ENCODE data around the gene EIF5. TPM values are rescaled to one million over a fixed set of nuclear protein-coding genes. Genes with fewer than 3 reads are reported as not detected.
A peak's percentile ranks its signal among the peaks of the same experiment; 100 is the strongest.

The EIF5 gene
- total and polyA plus RNA-seq, 4 donors, result 120 to 239 (median 171) TPM

DNA sequence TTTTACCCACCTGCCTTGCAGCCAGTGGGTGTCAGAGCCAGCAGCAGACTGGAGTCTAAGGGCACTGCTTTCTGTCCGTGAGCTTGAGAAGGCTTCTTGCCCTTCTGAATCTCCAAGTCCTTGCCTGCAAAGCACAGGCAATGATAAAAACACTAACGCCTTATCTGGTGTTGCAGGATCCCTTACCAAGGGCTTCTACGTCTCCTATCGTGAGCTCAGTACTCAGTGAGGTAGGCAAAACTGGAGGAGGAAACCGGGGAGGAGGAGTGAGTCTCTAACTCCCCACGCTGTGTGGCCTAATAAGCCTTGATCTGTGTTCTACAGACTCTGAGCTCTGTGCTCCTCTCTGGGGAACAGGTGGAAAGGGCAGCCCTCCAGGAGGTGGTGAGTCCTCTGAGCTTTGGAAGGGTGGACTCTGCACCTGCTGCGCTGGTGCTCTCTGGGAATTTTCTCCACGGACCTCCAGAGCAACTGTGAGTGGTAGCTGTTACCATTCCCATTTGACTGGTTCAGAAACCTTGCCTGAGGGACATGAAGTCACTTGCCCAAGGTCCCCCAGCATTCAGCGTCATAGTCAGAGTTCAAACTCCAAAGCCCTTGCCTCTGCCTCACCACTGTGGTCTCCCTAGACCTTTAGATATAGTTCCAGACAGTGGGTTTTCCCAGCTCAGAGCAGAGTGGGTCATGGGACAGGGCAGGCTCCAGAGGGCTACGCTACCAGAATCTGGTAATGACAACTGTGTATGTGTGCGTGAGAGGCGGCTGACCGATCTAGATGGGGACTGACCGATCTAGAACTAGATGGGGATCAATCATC, 44.2 kb downstream of the EIF5 start:
- no peak overlapping the region for H3K27ac ChIP-seq (ENCODE audit: low read depth, low read length)
- no peak for DNase-seq (ENCODE audit: low read depth in 4 of 6, low spot score in 6 of 6)
- no peaks in the 10 kb centered on the region for H3K9me3 ChIP-seq (ENCODE audit: control insufficient read depth, insufficient read depth, low read length)
- no peaks in the 10 kb centered on the region for H3K4me1 ChIP-seq (ENCODE audit: control insufficient read depth, insufficient read depth, low read length)
- no peak overlapping the region for H3K4me3 ChIP-seq (ENCODE audit: low read depth, low read length)
- H3K27me3 ChIP-seq (ENCODE audit: control insufficient read depth, insufficient read depth, low read length), result no peaks in the 10 kb centered on the region
- WGBS (ENCODE audit: insufficient coverage), result 81% methylated on average over 11 of the region's 14 CpGs
- no peaks in the 10 kb centered on the region for H3K36me3 ChIP-seq (ENCODE audit: control insufficient read depth, insufficient read depth, low read length)

DNA sequence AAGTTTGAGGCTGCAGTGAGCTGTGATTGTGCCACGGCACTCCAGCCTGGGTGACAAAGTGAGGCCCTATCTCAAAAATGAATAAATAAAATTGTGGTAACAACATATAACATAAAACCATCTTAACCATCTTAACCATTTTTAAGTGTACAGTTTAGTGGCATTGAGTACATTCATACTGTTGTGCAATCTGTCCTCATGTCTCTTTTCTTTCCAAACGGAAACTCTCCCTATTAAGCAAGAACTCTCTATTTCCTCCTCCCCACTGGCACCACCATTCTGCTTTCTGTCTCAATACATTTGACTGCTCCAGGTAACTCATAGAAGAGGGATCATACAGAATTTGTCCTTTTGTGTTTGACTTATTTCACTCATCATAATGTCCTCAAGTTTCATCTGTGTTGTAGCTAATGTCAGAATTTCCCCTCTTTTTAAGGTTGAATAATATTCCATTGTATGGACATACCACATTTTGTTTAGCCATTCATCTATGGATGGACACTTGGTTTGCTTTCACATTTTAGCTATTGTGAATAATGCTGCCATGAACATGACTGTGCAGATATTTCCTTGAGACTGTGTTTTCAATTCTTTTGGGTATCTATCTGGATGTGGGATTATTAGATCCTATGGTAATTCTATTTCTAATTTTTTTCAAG, 46.8 kb downstream of the EIF5 start:
- Histone ChIP-seq H3K4me1 (ENCODE audit: control insufficient read depth, insufficient read depth, low read length) (peaks cover 10% of the 10 kb centered on the region), H3K36me3 (ENCODE audit: control insufficient read depth, insufficient read depth, low read length) (no peaks in the 10 kb centered on the region), H3K27ac (ENCODE audit: low read depth, low read length) (no peak overlapping the region), H3K27me3 (ENCODE audit: control insufficient read depth, insufficient read depth, low read length) (no peaks in the 10 kb centered on the region), H3K9me3 (ENCODE audit: control insufficient read depth, insufficient read depth, low read length) (no peaks in the 10 kb centered on the region), H3K4me3 (ENCODE audit: low read depth, low read length) (no peak overlapping the region)
- WGBS (ENCODE audit: insufficient coverage), result no CpG with 5 or more reads among the region's 2 CpGs
- DNase-seq (ENCODE audit: low read depth in 4 of 6, low spot score in 6 of 6), result no peak

DNA sequence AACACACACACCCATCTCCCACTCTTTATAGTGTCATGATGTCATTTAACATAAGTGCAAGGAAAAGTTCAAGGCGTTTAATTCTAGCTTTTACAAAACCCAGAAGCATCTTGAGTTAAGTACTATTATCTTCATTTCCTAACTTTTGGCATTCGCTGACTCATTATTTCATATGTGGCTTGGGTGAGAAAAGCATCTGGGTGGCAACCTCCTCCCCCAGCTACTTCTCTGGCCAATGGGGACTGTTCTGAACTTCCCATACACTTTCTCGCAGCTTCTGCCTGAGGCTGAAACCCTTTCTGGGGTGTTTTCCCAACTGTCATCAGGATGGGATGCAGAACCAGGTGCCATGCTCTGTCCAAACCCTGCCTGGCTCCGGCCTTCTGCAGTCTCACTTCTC, 48.3 kb downstream of the EIF5 start:
- Histone ChIP-seq H3K27ac (ENCODE audit: low read depth, low read length) (no peak overlapping the region), H3K36me3 (ENCODE audit: control insufficient read depth, insufficient read depth, low read length) (no peaks in the 10 kb centered on the region), H3K4me1 (ENCODE audit: control insufficient read depth, insufficient read depth, low read length) (peaks cover 12% of the 10 kb centered on the region), H3K4me3 (ENCODE audit: low read depth, low read length) (no peak overlapping the region), H3K27me3 (ENCODE audit: control insufficient read depth, insufficient read depth, low read length) (no peaks in the 10 kb centered on the region), H3K9me3 (ENCODE audit: control insufficient read depth, insufficient read depth, low read length) (no peaks in the 10 kb centered on the region)
- WGBS (ENCODE audit: insufficient coverage), result 77% methylated on average over 2 of the region's 4 CpGs
- DNase-seq (ENCODE audit: low read depth in 4 of 6, low spot score in 6 of 6), result no peak

DNA sequence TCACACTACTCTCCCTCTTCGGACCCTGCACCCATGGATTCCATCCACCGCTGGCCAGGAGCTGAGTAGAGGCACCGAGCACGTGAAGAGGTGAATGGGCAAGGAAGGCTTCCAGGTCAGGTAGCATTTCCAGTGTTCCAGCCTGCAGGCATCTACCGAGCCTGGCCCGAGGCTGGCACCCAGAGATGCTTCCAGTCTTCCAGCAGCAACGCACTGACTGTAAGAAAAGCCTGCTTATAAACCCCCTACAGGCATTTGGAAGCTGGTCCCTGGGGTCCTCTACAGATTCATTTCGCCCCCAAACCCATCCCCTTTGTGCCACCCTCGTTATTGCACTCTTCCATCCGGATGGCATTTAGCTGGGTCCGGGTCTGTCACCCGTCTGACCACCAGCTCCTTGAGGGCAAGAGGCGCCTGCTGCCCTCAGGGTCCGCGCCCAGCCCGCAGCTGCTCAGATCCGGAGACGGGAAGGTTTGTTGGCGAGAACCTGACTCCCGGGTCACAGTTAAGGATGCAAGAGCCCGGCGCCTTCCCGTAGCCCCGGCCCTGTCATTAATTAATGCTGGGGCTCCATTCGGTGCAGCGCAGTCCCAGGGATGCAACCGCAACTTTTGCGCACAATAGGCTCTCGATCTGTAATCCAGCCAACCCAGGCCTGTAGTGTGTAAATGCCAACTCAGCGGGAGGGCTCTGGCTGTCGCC, 50.6 kb downstream of the EIF5 start:
- peak overlapping the region; percentile 76 for H3K4me3 ChIP-seq (ENCODE audit: low read depth, low read length)
- DNase-seq (ENCODE audit: low read depth in 4 of 6, low spot score in 6 of 6), result no peak
- no peaks in the 10 kb centered on the region for H3K27me3 ChIP-seq (ENCODE audit: control insufficient read depth, insufficient read depth, low read length)
- H3K4me1 ChIP-seq (ENCODE audit: control insufficient read depth, insufficient read depth, low read length), result peaks cover 20% of the 10 kb centered on the region
- H3K27ac ChIP-seq (ENCODE audit: low read depth, low read length), result peak overlapping the region; percentile 99
- H3K9me3 ChIP-seq (ENCODE audit: control insufficient read depth, insufficient read depth, low read length), result no peaks in the 10 kb centered on the region
- 9% methylated on average over 31 of the region's 31 CpGs for WGBS (ENCODE audit: insufficient coverage)
- H3K36me3 ChIP-seq (ENCODE audit: control insufficient read depth, insufficient read depth, low read length), result no peaks in the 10 kb centered on the region

DNA sequence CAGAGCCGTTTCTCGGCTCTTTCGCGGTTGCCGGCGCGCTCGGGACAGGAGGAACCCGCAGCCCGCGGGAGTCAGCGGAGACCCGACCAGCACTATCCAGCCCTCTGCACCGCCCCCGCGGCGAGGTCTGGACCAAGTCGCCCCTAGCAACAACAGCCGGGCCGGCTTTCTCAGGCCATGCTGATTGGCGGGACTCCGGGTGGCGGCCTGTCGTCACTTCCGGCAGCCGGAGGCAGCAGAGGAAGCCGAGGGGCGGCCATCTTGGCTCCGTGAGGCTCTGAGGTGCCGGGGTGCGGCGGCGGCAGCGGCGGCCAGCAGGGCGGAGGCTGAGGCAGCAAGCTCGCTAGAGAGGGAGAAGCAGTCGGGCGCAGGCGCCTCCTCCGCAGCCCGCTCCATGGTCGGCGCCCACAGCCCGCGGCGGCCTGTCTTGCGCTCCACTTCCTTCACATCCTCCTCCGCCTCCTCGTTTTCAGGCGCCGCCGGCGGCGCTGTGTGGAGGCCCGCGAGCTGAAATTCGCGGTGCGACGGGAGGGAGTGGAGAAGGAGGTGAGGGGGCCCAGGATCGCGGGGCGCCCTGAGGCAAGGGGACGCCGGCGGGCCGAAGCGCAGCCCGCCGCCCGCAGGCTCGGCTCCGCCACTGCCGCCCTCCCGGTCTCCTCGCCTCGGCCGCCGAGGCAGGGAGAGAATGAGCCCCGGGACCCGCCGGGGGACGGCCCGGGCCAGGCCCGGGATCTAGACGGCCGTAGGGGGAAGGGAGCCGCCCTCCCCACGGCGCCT, 51.3 kb downstream of the EIF5 start, which contains the start of gene MARK3:
TSS of gene MARK3 (plus strand) at position 264 of the 777 bp plus-strand sequence. CDS start 615 bp downstream, outside the sequence.
- WGBS (ENCODE audit: insufficient coverage), result under 1% methylated on average over 91 of the region's 91 CpGs
- peak within 1 kb of the TSS; percentile 99 for H3K27ac ChIP-seq (ENCODE audit: low read depth, low read length)
- peak within 1 kb of the TSS; percentile 76 for H3K4me3 ChIP-seq (ENCODE audit: low read depth, low read length)
- no peaks in the 10 kb centered on the region for H3K27me3 ChIP-seq (ENCODE audit: control insufficient read depth, insufficient read depth, low read length)
- H3K36me3 ChIP-seq (ENCODE audit: control insufficient read depth, insufficient read depth, low read length), result no peaks in the 10 kb centered on the region
- H3K4me1 ChIP-seq (ENCODE audit: control insufficient read depth, insufficient read depth, low read length), result peaks cover 20% of the 10 kb centered on the region
- H3K9me3 ChIP-seq (ENCODE audit: control insufficient read depth, insufficient read depth, low read length), result no peaks in the 10 kb centered on the region
- peak; percentile 85 to 99 (median 94) for DNase-seq (ENCODE audit: low read depth in 4 of 6, low spot score in 6 of 6)

DNA sequence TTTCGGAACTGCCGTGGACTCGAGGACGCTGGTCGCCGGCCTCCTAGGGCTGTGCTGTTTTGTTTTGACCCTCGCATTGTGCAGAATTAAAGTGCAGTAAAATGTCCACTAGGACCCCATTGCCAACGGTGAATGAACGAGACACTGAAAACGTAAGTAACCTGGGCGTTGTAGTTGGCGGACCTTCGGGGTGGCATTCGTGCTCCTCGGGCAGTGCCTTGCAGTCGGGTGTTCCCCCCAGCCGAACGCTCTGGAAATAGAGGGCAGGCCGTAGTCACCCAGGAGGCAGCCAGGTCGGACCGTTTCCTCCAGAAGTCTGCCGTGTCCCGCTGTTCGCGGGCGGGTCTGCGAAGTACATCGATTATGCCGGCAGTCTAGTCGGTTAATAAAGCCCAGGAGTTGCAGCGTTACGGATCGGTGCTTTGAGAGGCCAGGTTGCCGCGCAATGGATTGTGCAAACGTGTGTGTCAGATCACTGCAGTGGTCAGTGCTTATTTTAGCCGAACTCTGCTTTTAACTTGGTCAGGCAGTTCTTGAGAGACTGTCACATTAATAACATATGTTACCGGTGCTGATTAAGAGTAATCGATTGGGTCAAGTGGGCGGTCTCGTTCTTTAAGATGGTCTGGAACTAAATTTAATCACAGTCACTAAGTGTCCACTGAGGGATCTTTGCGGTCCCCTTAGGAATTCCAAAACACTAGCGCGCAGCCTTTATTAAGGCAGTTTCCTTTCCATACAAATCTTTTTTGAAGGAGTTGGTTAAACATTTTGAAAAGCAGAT, 52.1 kb downstream of the EIF5 start:
- Histone ChIP-seq H3K27me3 (ENCODE audit: control insufficient read depth, insufficient read depth, low read length) (no peaks in the 10 kb centered on the region), H3K4me1 (ENCODE audit: control insufficient read depth, insufficient read depth, low read length) (peaks cover 24% of the 10 kb centered on the region), H3K36me3 (ENCODE audit: control insufficient read depth, insufficient read depth, low read length) (no peaks in the 10 kb centered on the region), H3K4me3 (ENCODE audit: low read depth, low read length) (peak overlapping the region; percentile 76), H3K27ac (ENCODE audit: low read depth, low read length) (peak overlapping the region; percentile 99), H3K9me3 (ENCODE audit: control insufficient read depth, insufficient read depth, low read length) (no peaks in the 10 kb centered on the region)
- peak in 3 of 6 donors; percentile 5 to 54 (median 48) for DNase-seq (ENCODE audit: low read depth in 4 of 6, low spot score in 6 of 6)
- under 1% methylated on average over 37 of the region's 44 CpGs for WGBS (ENCODE audit: insufficient coverage)

DNA sequence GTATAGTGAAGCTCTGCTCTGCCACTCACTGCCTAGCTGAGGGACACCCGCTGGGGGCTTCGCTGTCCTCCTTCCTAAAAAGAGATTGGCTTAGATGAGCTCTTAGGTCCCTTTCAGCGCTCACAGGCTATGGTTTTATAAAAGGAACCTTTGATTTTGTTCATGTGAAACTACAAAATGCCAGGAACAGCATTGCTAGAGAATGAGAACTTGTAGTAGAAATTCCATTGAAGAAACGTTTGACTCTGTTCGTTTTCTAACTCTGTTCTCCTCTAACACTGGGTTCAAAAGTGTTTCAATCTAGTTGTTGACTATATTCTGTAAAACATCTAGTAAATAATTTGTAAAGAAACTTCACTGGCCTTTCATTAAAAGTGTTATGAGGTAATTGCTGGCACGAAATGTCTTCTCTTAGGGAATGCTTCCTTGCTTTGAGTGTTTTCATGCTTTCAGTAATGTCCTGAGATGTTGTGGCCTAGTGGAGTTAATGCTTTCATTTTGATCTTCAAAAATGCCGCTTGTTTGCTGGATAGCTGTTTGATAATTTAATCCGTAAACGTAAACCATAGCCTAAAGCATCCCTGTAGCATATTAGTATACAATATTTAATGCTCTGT, 52.8 kb downstream of the EIF5 start:
- peak overlapping the region; percentile 76 for H3K4me3 ChIP-seq (ENCODE audit: low read depth, low read length)
- H3K36me3 ChIP-seq (ENCODE audit: control insufficient read depth, insufficient read depth, low read length), result no peaks in the 10 kb centered on the region
- peak overlapping the region; percentile 99 for H3K27ac ChIP-seq (ENCODE audit: low read depth, low read length)
- peaks cover 24% of the 10 kb centered on the region for H3K4me1 ChIP-seq (ENCODE audit: control insufficient read depth, insufficient read depth, low read length)
- peak in 3 of 6 donors; percentile 9 to 60 (median 15) for DNase-seq (ENCODE audit: low read depth in 4 of 6, low spot score in 6 of 6)
- H3K9me3 ChIP-seq (ENCODE audit: control insufficient read depth, insufficient read depth, low read length), result no peaks in the 10 kb centered on the region
- no peaks in the 10 kb centered on the region for H3K27me3 ChIP-seq (ENCODE audit: control insufficient read depth, insufficient read depth, low read length)
- 0% methylated on average over 1 of the region's 9 CpGs for WGBS (ENCODE audit: insufficient coverage)

DNA sequence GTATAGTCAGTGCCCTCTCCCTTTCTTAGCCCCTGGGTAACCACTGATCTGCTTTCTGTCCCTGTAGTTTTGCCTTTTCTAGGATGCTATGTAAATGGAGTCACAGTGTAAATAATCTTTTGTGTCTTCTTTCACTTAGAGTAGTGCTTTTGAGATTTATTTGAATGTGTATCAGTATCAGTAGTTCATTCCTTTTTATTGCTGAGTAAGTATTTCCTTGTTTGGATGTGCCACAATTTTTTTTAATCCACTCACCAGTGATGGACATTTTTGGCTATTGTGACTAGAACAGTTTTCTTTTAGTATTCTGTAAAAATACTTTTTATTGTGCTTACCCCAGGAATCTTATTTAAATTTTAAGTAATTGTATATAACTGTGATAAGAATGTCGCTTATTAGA, 54.6 kb downstream of the EIF5 start:
- H3K36me3 ChIP-seq (ENCODE audit: control insufficient read depth, insufficient read depth, low read length), result no peaks in the 10 kb centered on the region
- no peak overlapping the region for H3K27ac ChIP-seq (ENCODE audit: low read depth, low read length)
- H3K4me1 ChIP-seq (ENCODE audit: control insufficient read depth, insufficient read depth, low read length), result peaks cover 31% of the 10 kb centered on the region
- no peak for DNase-seq (ENCODE audit: low read depth in 4 of 6, low spot score in 6 of 6)
- no peaks in the 10 kb centered on the region for H3K9me3 ChIP-seq (ENCODE audit: control insufficient read depth, insufficient read depth, low read length)
- H3K4me3 ChIP-seq (ENCODE audit: low read depth, low read length), result no peak overlapping the region
- WGBS (ENCODE audit: insufficient coverage), result no CpG with 5 or more reads among the region's 1 CpG
- no peaks in the 10 kb centered on the region for H3K27me3 ChIP-seq (ENCODE audit: control insufficient read depth, insufficient read depth, low read length)
